Keratinocyte (primary cell): ENCODE data around the gene PMVK. TPM values are rescaled to one million over a fixed set of nuclear protein-coding genes. Genes with fewer than 3 reads are reported as not detected.

Experiments used
- DNase-seq: peaks from one replicate; pipeline ENCODE4 v3.0.0-alpha.2; 2011; ENCODE audit warnings: low read depth, missing footprints, low spot score
- FAIRE-seq: peaks from 2 replicates; lab custom pipeline; 2011; peaks lifted over from hg19 to GRCh38; lab: Jason Lieb, UNC
- H2AFZ ChIP-seq: 2 replicates; pipeline ENCODE4 v1.6.0; 2012; ENCODE audit warnings: low read length, control low read depth, inconsistent platforms; ENCODE audit not compliant: control insufficient read depth
- H3K27ac ChIP-seq: 2 replicates; pipeline ENCODE4 v1.5.1; 2011; ENCODE audit warnings: low read length; ENCODE audit not compliant: control insufficient read depth, insufficient read depth
- H3K27me3 ChIP-seq: 3 replicates; pipeline ENCODE4 v1.6.0; 2011; ENCODE audit warnings: low read length; ENCODE audit not compliant: control insufficient read depth, insufficient read depth; ENCODE audit errors: extremely low read depth
- H3K36me3 ChIP-seq, 2 experiments: 2 replicates in 1 of 2; 3 replicates in 1 of 2; pipeline ENCODE4 v1.5.1; 2011; ENCODE audit warnings: low read length in 2 of 2, mild to moderate bottlenecking in 1 of 2; ENCODE audit not compliant: control insufficient read depth in 2 of 2, insufficient read depth in 2 of 2; ENCODE audit errors: extremely low read depth in 1 of 2
- H3K4me1 ChIP-seq: 3 replicates; pipeline ENCODE4 v1.5.1; 2011; ENCODE audit warnings: low read length; ENCODE audit not compliant: control insufficient read depth, insufficient read depth; ENCODE audit errors: extremely low read depth
- H3K4me2 ChIP-seq: 3 replicates; pipeline ENCODE4 v1.6.0; 2011; ENCODE audit warnings: low read depth, low read length; ENCODE audit not compliant: control insufficient read depth, insufficient read depth; ENCODE audit errors: extremely low read depth
- H3K4me3 ChIP-seq, 3 experiments: fragments of 200-600 bp in 1 of 3; sonication (generic) in 1 of 3; 2 replicates in 2 of 3; 3 replicates in 1 of 3; pipeline ENCODE4 v1.5.1; 2011 to 2016; ENCODE audit warnings: low read length in 3 of 3, mild to moderate bottlenecking in 3 of 3, control low read depth in 2 of 3, inconsistent platforms in 1 of 3, low read depth in 1 of 3, mixed read lengths in 1 of 3, mixed run types in 1 of 3, moderate library complexity in 1 of 3; ENCODE audit not compliant: control insufficient read depth in 2 of 3, insufficient read depth in 2 of 3; ENCODE audit errors: extremely low read depth in 1 of 3
- H3K79me2 ChIP-seq: 2 replicates; pipeline ENCODE4 v1.6.0; 2012; ENCODE audit warnings: low read length; ENCODE audit not compliant: control insufficient read depth, insufficient read depth
- H3K9ac ChIP-seq: 3 replicates; pipeline ENCODE4 v1.6.0; 2011; ENCODE audit warnings: low read length; ENCODE audit not compliant: control insufficient read depth, insufficient read depth; ENCODE audit errors: extremely low read depth
- H3K9me1 ChIP-seq: 3 replicates; pipeline ENCODE4 v1.6.0; 2011; ENCODE audit warnings: low read length; ENCODE audit not compliant: control insufficient read depth, insufficient read depth; ENCODE audit errors: extremely low read depth
- H3K9me3 ChIP-seq: 2 replicates; pipeline ENCODE4 v1.5.1; 2012; ENCODE audit warnings: low read depth, low read length; ENCODE audit not compliant: control insufficient read depth
- H4K20me1 ChIP-seq: 3 replicates; pipeline ENCODE4 v1.6.0; 2011; ENCODE audit warnings: low read length; ENCODE audit not compliant: control insufficient read depth, insufficient read depth; ENCODE audit errors: extremely low read depth
- CTCF ChIP-seq, 3 experiments: IDR thresholded peaks in 1 of 3; conservative IDR thresholded peaks in 1 of 3; optimal IDR thresholded peaks in 1 of 3; 2 replicates in 2 of 3; 3 replicates in 1 of 3; pipeline versions ENCODE3 to v1.5.1; 2011; ENCODE audit warnings: low read length in 3 of 3, mild to moderate bottlenecking in 3 of 3, moderate library complexity in 2 of 3, control low read depth in 1 of 3, inconsistent platforms in 1 of 3; ENCODE audit not compliant: insufficient read depth in 2 of 3; ENCODE audit errors: extremely low read depth in 1 of 3
- EZH2 ChIP-seq: IDR thresholded peaks from one replicate; pipeline ENCODE4 v1.6.1; 2012; ENCODE audit warnings: inconsistent platforms, mild to moderate bottlenecking, low read length, moderate library complexity
- dilution Hi-C: fragments of 300-500 bp; cut with MboI; formaldehyde crosslinking; loops from one replicate; pipeline ENCODE4 v1.7.0; 2020; ENCODE audit warnings: low sequenced_read_pairs; ENCODE audit not compliant: extremely low pct_ligation_motif_present
- polyA plus RNA-seq, 5 experiments: library from polyadenylated mRNA; depleted of rRNA in 3 of 5; stranded (reverse) in 3 of 5; stranded (forward) in 1 of 5; unstranded in 1 of 5; fragments of >200 nt; gene quantifications; 1 replicate in 1 of 5; 2 replicates in 3 of 5; 3 replicates in 1 of 5; pipeline versions ENCODE4 v1.2.1 to v1.2.3, GENCODE V29; 2011 to 2012; ENCODE audit warnings: missing spikeins in 2 of 5, low read depth in 1 of 5, low replicate concordance in 1 of 5

The PMVK gene
- polyA plus RNA-seq, 1 donor (not counting 4 experiments of a cell fraction or from before 2014, with no cell fraction given), result 25.1 TPM

- Histone ChIP-seq H4K20me1 (no peaks in the 10 kb centered on the region), H3K27ac (peak overlapping the region; percentile 98), H3K36me3 (peaks cover 0 to 10% of the 10 kb centered on the region in 2 experiments), H2AFZ (peak overlapping the region; percentile 71), H3K9me3 (no peaks in the 10 kb centered on the region), H3K9ac (peak overlapping the region; percentile 96), H3K4me1 (peaks cover 35% of the 10 kb centered on the region), H3K4me2 (peak overlapping the region; percentile 95), H3K79me2 (peaks cover 49% of the 10 kb centered on the region), H3K27me3 (no peaks in the 10 kb centered on the region), H3K9me1 (no peaks in the 10 kb centered on the region), H3K4me3 (peak overlapping the region; percentile 57 to 98 (median 82))
- dilution Hi-C loops, result no loop called here
- DNase-seq, result peak; percentile 81
- peak; percentile 71 for FAIRE-seq
- TF ChIP-seq CTCF (optimal IDR thresholded peaks at IDR 0.05 in 1 of 3, IDR thresholded peaks at IDR 0.05 in 1 of 3, conservative IDR thresholded peaks at IDR 0.05 in 1 of 3; ENCODE audit: extremely low read depth in 1 of 3, insufficient read depth in 2 of 3, low read length in 3 of 3) (no peak), EZH2 (no peak)
Observed at GRCh38 chr1:154974808-154975408, 38.4 kb upstream of the PMVK start.

- FAIRE-seq (peak; percentile 90), DNase-seq (peak; percentile 100)
- Histone ChIP-seq H3K79me2 (peaks cover 51% of the 10 kb centered on the region), H3K4me2 (peak within 1 kb of the TSS; percentile 95), H4K20me1 (no peaks in the 10 kb centered on the region), H3K27ac (peak within 1 kb of the TSS; percentile 99), H3K4me1 (peaks cover 40% of the 10 kb centered on the region), H2AFZ (peak within 1 kb of the TSS; percentile 71), H3K4me3 (peak within 1 kb of the TSS; percentile 57 to 98 (median 82)), H3K9ac (peak within 1 kb of the TSS; percentile 96), H3K27me3 (no peaks in the 10 kb centered on the region), H3K9me3 (no peaks in the 10 kb centered on the region), H3K36me3 (peaks cover 0 to 9% of the 10 kb centered on the region in 2 experiments), H3K9me1 (no peaks in the 10 kb centered on the region)
- dilution Hi-C loops, result no loop called here
- no peak for TF ChIP-seq EZH2
- no peak for TF ChIP-seq CTCF (optimal IDR thresholded peaks at IDR 0.05 in 1 of 3, IDR thresholded peaks at IDR 0.05 in 1 of 3, conservative IDR thresholded peaks at IDR 0.05 in 1 of 3; ENCODE audit: extremely low read depth in 1 of 3, insufficient read depth in 2 of 3, low read length in 3 of 3)
Observed at GRCh38 chr1:154974102-154974807, 37.7 kb upstream of the PMVK start, which contains the start of gene CKS1B. Gene CKS1B (plus strand): TSS chr1:154974681. CDS start chr1:154974746, 65 bp downstream.
